HG03439 (cell line): ENCODE measurements around the gene ESCO1.
"Not testable (repeated sequence)": the region's sequence is repeated elsewhere in the genome, so short reads cannot be mapped to it uniquely, and the experiment has no call there.

ENCODE experiments used
- ATAC-seq: cut with Tn5 transposase; IDR thresholded peaks from one replicate; pipeline ENCODE4 v1.9.1; 2021; ENCODE audit warnings: mild to moderate bottlenecking, moderate library complexity; ENCODE audit not compliant: unreplicated experiment

Gene ESCO1

GRCh38 chr18:21593540-21594257 lies 6.8 kb downstream of the ESCO1 start:
- ATAC-seq, result no peak

GRCh38 chr18:21592361-21592760 lies 8.1 kb downstream of the ESCO1 start:
- not testable (repeated sequence) for ATAC-seq

GRCh38 chr18:21584391-21584790 lies 16.1 kb downstream of the ESCO1 start:
- ATAC-seq, result no peak

GRCh38 chr18:21575656-21576055 lies 24.8 kb downstream of the ESCO1 start:
- ATAC-seq, result no peak

DNA sequence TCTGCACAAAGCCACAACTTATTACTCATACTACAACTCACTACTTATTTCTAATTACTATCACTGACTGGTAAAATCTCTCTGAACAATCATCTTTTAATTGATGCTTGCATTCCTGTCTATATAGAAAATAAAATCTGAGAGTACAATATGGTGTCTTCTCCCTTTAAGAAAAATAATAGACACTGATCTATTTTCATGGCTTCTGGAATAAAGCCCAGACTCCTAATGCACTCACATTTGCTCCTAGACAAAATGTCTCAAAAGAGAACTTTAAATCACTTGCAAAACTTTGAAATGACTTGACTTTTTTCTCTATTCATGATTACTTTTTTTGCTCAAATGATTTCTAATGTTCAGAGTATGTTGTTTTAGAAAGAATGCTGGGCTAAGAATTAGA lies 28.7 kb downstream of the ESCO1 start:
- ATAC-seq, result no peak

DNA sequence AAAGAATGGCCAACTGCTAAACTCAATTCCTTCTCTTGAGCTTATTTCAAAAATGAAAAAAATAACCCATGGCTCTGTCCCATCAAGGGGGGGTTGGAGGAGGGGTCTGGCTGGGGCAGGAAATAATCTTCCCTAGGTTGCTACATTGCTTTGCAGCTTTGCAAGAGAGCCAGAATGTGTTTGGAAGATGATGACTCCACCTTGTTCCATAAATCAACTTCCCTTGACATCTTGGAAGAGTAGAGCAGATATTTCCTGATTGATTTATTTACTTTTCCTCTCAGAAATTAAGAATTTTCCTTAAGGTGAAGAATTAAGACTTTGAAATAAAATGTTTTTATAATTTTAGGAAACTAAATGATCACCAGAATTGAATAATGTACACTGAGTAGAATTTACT lies 41.3 kb downstream of the ESCO1 start:
- no peak for ATAC-seq

- ATAC-seq, result no peak
Measured at GRCh38 chr18:21557607-21558253, 42.8 kb downstream of the ESCO1 start.

GRCh38 chr18:21550510-21550970 lies 50.0 kb downstream of the ESCO1 start:
- ATAC-seq, result no peak

GRCh38 chr18:21548647-21549046 lies 51.9 kb downstream of the ESCO1 start:
- ATAC-seq, result no peak

DNA sequence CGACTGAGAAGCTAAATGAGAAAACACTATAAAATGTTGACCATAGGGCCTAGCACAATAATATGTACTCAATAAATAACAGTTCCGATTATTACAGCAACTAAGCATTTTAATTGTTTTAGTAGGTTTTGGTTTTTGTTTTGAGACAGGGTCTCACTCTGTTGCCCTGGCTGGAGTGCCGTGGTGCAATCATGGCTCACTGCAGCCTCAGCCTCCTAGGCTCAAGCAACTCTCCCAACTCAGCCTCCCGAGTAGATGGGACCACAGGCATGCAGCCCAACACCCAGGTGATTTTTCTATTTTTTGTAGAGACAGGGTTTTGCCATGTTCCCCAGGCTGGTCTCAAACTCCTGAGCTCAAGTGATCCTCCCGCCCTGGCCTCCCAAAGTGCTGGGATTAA lies 54.1 kb downstream of the ESCO1 start:
- no peak for ATAC-seq

DNA sequence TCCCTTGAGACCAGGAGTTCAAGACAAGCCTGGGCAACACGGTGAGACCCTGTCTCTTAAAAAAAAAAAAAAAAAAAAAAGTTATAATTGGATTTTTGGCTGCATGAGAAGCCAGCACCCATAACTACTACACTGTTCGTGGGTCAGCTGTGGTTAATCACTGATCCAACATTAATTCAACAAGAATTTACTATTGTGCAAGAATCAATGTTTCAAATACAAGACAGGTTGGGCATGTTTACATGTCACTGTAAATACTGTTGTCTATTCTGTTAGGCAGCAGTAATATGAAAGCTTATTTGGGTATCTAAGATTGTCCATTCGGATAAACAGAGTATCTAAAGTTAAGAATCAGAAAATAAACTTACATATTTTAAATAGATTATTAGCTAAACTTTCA lies 62.3 kb downstream of the ESCO1 start:
- ATAC-seq, result no peak

DNA sequence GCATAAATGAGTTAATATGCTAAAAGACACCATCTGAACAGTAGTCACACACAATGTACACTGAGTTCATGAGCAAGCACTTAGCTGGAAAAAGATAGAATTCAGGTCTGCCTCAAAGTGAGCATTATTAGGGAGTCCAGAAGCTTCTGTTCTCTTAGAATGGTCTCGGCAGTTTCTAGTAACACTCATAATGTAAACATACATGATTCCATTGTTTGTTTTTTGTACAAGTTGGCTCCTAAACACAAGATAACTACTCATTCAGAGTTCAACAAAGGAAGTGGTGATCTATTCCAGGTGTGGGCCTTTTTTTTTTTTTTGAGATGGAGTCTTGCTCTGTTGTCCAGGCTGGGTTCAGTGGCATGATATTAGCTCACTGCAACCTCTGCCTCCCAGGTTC lies 66.2 kb downstream of the ESCO1 start:
- ATAC-seq, result no peak

DNA sequence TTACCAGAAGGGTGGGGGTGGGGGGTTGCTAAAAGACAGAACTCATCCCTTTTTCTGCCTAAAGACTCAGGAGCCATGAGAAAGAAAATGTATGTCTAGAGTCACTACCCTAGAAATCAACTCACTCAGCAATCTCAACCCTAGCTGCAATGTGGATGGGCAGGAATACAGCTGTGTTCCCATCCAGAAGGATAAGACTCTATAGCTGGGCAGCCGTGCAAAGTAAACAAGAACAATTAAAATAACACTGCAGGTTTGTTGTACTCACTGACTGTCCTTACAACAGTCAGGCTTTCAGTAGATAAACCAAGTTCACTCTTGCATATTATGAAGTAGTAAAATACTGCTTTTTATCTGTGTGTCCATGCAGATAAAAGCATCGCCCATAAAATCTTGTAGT lies 74.0 kb downstream of the ESCO1 start:
- ATAC-seq, result no peak

DNA sequence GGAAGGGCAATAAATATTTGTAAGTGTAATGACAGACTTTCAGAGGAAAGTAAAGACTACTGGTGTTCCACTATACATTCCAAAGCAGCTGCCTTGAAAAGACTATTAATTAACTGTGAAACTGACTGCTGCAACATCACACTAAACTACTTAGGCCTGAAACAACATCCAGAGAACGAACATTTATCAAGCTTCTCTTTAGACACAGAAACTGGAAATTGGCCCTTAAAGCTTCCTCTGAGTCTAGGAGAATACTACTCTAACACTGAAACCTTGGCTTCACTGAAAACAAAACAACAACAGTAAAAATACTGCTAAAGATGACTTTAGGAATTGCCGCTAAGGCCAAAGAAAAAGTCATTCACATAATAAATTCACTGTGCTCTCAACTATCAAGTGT lies 74.6 kb downstream of the ESCO1 start:
- ATAC-seq, result no peak

DNA sequence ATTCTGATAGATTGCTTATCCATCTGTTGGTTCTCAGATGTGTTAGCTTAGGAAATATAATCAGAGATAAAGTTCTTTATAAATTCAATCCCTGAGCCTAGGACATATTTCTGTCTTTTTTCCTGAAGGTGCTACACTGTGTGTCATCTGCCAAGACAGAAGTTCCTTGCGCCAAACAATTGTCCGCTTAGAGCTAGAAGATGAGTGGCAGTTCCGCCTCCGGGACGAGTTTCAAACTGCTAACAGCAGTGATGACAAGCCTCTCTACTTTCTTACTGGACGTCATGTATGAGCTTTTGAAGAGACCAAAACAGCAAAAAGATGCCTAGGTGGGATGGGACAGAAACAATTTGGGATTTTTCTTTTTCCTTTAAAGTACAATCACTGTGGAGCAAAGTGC lies 78.0 kb downstream of the ESCO1 start:
- no peak for ATAC-seq

GRCh38 chr18:21513741-21514140 lies 86.8 kb downstream of the ESCO1 start:
- ATAC-seq, result no peak

DNA sequence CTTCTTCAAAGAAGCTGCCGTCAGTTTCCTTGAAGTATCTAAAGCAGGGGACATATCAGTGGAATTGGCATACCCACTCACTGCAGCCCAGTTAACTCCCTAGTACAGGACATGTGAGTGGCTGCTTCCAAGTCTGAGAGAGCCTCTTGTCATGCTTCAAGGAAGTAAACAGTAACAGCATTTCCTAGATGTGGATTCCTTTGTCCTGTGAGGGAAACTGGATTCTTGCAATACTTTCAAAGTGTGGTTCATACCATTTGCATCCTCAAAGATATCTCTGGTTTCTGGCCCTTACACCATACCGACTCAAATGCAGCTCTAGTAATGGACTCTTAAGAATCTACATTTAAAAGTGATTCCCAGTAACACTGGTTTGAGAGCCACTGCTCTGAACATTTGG lies 87.2 kb downstream of the ESCO1 start:
- ATAC-seq, result no peak

- no peak for ATAC-seq
Measured at GRCh38 chr18:21509062-21509461, 91.4 kb downstream of the ESCO1 start.

GRCh38 chr18:21507913-21508701 lies 92.4 kb downstream of the ESCO1 start:
- no peak for ATAC-seq

GRCh38 chr18:21502661-21503060 lies 97.8 kb downstream of the ESCO1 start:
- no peak for ATAC-seq

- ATAC-seq, result no peak
Measured at GRCh38 chr18:21499997-21500396, 100.5 kb downstream of the ESCO1 start.

- ATAC-seq, result no peak
Measured at GRCh38 chr18:21496277-21496835, 104.1 kb downstream of the ESCO1 start.
